ENCODE results near the gene ATP6V0A1.
A peak's percentile ranks its signal among the peaks of the same experiment; 100 is the strongest.
"Not testable (repeated sequence)": the region's sequence is repeated elsewhere in the genome, so short reads cannot be mapped to it uniquely, and the experiment has no call there.

Gene ATP6V0A1

GRCh38 chr17:42438600-42439567 lies 19.8 kb upstream of the ATP6V0A1 start:
- DNase-seq: no peak

DNA sequence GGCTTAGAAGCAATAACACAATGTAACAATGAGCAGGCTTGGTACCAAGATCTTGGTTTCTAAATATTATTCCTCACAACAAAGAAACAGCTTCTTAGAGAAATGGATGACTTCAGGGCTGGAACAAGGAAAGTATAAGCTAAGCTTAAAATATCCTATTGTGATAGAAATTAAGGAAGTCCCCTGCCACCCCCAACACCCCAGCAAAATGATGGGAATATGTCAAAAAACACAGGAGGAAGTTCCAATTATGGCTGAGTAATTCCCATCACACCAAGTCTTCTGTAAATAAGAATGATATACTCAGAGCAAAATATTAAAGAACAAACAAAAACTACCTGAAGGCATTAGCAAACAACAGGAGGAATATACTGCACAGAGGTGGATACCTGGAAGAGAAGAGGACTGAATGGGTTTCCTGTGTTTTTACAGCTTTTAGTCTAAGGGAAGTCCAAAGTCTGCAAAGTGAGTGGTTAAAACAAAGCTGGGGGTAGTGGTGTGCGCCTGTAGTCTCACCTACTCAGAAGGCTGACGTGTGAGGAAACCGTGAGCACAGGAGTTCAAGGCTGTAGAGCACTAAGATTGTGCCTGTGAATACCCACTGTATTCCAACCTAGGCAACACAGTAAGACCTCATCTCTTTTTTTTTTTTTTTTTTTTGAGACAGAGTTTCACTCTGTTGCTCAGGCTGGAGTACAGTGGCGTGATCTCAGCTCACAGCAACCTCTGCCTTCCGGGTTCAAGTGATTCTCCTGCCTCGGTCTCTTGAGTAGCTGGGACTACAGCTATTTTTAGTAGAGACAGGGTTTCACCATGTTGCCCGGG lies 17.1 kb upstream of the ATP6V0A1 start:
- DNase-seq: no peak

GRCh38 chr17:42442196-42442565 lies 16.5 kb upstream of the ATP6V0A1 start:
- DNase-seq: no peak

DNA sequence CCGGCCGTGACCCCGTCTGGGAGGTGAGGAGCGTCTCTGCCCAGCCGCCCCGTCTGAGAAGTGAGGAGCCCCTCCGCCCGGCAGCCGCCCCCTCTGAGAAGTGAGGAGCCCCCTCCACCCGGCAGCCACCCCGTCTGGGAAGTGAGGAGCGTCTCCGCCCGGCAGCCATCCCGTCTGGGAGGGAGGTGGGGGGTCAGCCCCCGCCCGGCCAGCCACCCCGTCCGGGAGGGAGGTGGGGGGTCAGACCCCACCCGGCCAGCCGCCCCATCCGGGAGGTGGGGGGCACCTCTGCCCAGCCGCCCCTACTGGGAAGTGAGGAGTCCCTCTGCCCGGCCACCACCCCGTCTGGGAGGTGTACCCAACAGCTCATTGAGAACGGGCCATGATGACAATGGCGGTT lies 9.5 kb upstream of the ATP6V0A1 start:
- DNase-seq: not testable (repeated sequence)

- DNase-seq: not testable (repeated sequence)
These were observed 8.8 kb upstream of the ATP6V0A1 start for GRCh38 chr17:42449838-42450237.

DNA sequence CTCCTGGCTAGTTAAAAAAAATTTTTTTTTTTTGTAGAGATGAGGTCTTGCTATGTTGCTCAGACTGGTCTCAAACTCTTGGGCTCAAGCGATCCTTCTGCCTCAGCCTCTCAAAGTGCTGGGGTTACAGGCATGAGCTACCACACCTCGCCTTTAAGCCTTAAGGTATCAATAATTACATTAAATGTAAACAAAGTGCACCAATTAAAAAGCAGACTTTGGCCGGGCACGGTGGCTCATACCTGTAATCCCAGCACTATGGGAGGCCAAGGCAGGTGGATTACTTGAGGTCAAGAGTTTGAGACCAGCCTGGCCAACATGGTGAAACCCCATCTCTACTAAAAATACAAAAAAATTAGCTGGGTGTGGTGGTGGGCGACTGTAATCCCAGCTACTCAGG lies 7.4 kb upstream of the ATP6V0A1 start:
- DNase-seq: not testable (repeated sequence)

GRCh38 chr17:42453439-42453838 lies 5.2 kb upstream of the ATP6V0A1 start:
- no peak for DNase-seq

- DNase-seq: not testable (repeated sequence)
These were observed 3.7 kb upstream of the ATP6V0A1 start for GRCh38 chr17:42454987-42455386.

DNA sequence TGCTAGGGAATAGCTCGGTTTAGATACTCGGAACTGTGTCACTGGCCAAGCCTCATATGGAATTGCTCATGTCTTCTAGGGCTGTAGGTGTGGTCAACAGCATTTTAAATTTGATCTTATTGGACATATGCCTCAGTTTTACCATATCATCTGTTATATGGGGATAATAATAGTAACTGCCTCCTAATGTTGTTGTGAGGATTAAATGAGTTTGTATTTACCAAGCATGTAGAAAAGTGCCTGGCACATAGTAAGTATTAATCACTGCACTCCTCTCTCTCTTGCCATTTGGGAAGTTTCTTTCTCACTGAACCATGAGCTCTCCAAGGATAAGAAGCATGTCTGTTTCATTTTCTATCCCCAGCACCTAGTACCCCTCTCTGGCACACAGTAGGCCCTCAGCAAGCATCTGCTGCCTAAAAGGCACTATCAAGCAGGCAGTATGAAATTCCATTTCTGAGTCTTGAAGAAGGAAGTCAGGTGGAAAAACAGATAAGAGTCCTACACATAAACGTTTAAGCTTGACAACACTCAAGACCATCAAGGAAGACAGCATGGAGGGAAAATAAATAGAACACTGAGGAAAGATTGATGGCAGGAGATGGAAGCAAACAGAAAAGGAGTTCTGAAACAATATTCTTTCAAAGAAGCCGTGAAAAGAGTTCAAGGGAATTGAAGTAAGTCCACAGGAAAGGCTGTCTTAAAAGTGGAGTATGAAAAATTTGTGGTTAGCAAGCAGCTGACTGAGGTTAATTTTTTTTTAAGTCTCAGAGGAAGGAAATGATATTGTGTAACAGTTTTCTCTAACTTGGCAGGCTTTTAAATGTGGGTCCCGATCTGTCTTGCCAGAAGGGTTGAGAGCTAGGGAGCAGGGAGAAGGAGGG lies 2.2 kb upstream of the ATP6V0A1 start:
- DNase-seq: no peak

GRCh38 chr17:42457107-42457792 lies 1.4 kb upstream of the ATP6V0A1 start:
- no peak for DNase-seq

DNA sequence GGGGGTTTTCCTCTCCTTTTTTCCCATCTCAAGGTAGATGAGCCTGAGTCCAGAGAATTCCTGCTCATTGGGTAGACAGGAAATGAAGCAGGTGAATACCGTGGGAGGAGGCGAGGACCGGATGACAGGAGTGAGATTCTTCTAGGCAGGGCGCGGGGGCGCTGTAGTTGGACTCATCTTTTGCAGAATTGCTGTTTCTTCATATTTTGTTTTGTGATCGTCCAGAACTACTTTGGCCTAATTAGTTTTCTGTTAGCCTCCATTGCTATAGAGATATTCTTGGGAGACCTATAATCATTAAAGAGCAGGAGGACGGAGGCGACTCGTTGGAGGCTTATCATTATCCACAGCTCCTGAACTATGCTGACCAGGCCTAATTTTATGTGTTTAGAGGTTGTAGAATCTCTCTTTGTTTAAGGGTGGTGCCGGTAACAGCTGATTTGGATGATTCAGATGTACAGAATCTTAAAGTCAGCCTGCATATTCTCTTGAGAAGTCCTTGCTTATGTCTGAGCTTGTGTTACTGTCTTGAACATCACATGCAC lies 650 bp downstream of the ATP6V0A1 start:
- DNase-seq: peak; percentile 52

DNA sequence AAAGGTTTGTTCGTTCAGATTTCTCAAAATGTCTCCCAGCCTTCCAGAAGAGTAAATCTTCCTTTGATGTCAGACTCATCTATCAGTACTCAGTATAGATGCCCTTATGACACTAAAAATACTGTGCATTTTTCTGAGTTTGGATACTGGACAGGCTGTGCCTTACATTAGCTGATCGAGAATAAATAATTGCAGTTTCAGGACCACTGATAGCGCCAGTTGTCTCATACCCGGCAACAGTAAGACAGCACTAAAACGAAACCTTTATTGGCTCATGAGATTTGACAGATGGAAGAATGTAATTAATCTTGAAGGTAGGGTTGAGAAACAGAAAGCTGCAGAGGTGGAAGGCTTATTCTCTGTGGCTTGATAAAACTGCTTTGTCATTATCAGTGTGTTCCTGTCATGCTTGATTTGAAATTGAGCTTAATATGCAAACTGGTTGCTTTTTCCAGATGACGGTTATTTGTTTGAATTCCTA lies 1.2 kb downstream of the ATP6V0A1 start:
- peak; percentile 17 for DNase-seq

DNA sequence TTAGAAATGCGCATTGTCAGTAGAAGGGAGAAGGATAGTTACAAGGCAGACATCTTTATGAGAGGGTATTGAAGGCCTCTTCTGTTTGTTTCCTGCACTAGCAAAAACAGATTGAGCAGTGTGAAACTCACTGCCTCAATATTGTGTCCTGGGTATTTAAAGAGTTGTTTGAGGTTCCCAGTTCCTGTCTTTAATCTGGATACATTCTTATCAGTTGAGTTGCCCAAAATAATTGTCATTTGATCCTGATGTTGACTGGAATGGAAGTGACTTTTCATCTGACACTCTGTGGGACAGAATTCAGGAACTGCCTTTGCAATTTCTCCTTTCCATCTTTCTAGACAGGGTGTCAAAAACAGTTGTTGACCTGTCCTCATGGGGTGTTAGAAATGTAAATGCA lies 1.7 kb downstream of the ATP6V0A1 start:
- no peak for DNase-seq

- no peak for DNase-seq
These were observed 5.3 kb downstream of the ATP6V0A1 start for GRCh38 chr17:42463976-42464400.

GRCh38 chr17:42467889-42468288 lies 9.2 kb downstream of the ATP6V0A1 start:
- DNase-seq: no peak

- no peak for DNase-seq
These were observed 14.2 kb downstream of the ATP6V0A1 start for GRCh38 chr17:42472709-42473521.

GRCh38 chr17:42474276-42474675 lies 15.6 kb downstream of the ATP6V0A1 start:
- DNase-seq: peak; percentile 28

DNA sequence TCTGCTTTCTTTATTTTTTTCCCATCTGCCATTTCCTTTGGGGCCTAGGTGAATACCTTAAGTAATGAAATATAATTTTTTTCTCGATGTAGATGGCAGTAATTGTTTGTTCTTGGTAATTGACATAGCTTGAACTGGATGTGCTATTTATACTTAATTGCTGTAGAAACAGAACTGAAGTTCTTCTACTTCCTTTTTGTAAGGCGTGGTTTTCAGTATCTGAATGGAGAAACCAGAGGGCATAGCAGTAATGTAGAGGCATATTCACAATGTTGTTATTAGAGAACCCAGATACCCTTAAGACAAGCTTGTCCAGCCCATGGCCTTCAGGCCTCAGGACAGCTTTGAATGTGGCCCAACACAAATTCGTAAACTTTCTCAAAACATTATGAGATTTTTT lies 16.4 kb downstream of the ATP6V0A1 start:
- peak; percentile 43 for DNase-seq

DNA sequence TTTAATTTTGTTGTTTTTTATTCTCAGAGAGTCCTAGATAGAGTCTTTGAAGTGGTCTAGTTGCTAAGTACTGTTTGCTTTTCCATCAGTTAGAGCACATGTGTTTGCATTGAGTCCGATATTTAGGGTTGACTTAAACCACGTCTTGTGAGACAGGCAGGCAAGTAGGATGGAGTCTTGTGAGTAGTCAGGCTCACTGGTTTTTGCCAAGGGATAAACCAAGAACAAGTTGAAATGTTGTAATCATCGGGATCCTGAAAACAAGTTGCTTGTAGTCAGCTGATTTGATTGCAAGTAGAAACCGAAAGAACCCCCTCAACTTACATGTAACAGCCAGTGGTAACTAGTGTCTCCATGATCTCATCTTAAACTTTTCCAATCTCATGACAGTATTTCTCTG lies 17.2 kb downstream of the ATP6V0A1 start:
- DNase-seq: no peak

DNA sequence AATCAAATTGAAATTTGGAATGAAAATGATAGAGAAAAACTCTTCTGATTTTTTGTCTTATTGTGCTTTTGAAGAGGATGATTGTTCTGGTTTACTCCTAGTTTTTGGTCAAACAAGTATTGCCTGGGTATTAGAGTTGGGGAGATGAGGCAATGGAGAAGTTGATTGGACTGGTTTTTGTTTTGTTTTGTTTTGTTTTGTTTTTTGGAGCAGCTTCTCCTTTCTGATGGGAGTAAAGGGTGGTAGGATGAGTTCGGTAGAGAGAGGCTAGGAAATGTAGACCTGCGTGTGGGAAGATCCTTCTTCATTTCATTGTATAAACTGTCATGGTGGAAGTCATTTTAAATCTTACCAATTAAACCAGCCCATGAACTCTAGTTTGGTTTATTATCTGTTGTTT lies 17.7 kb downstream of the ATP6V0A1 start:
- no peak for DNase-seq

- DNase-seq: no peak
These were observed 18.5 kb downstream of the ATP6V0A1 start for GRCh38 chr17:42477173-42477572.
